IMR-90 (cell line): ENCODE measurements around the gene KRT28.
"Not testable (repeated sequence)": the region's sequence is repeated elsewhere in the genome, so short reads cannot be mapped to it uniquely, and the experiment has no call there.

Experiments used
- MAZ ChIP-seq: IDR thresholded peaks from 2 replicates; pipeline ENCODE4 v1.6.1; 2012; ENCODE audit warnings: low read depth, mild to moderate bottlenecking, low read length, improper control_type of control experiment, moderate library complexity, borderline replicate concordance
- POLR2A ChIP-seq: IDR thresholded peaks from 2 replicates; pipeline ENCODE4 v1.6.1; 2012; ENCODE audit warnings: mild to moderate bottlenecking, low read depth, low read length
- RAD21 ChIP-seq: IDR thresholded peaks from 2 replicates; pipeline ENCODE4 v1.6.1; 2012; ENCODE audit warnings: low read length, improper control_type of control experiment
- TF ChIP-seq, protein P1 (sequence below): conservative IDR thresholded peaks from 2 replicates; pipeline ENCODE4 v1.5.1; 2012; ENCODE audit warnings: mild to moderate bottlenecking, low read depth, low read length, improper control_type of control experiment

DNA sequence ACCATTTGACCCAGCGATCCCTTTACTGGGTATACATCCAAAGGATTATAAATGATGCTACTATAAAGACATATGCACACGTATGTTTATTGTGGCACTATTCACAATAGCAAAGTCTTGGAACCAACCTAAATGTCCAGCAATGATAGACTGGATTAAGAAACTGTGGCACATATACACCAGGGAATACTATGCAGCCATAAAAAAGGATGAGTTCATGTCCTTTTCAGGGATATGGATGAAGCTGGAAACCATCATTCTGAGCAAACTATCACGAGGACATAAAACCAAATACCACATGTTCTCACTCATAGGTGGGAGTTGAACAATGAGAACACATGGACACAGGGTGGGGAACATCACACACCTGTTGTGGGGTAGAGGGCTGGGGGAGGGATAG lies 14.9 kb upstream of the KRT28 start:
- TF ChIP-seq, protein P1, sequence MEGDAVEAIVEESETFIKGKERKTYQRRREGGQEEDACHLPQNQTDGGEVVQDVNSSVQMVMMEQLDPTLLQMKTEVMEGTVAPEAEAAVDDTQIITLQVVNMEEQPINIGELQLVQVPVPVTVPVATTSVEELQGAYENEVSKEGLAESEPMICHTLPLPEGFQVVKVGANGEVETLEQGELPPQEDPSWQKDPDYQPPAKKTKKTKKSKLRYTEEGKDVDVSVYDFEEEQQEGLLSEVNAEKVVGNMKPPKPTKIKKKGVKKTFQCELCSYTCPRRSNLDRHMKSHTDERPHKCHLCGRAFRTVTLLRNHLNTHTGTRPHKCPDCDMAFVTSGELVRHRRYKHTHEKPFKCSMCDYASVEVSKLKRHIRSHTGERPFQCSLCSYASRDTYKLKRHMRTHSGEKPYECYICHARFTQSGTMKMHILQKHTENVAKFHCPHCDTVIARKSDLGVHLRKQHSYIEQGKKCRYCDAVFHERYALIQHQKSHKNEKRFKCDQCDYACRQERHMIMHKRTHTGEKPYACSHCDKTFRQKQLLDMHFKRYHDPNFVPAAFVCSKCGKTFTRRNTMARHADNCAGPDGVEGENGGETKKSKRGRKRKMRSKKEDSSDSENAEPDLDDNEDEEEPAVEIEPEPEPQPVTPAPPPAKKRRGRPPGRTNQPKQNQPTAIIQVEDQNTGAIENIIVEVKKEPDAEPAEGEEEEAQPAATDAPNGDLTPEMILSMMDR: not testable (repeated sequence)
- TF ChIP-seq POLR2A, MAZ, RAD21: not testable (repeated sequence)
